ENCODE results near the gene RCAN1.

- no peak for TF ChIP-seq CTCF (optimal IDR thresholded peaks at IDR 0.05 in 1 of 3, IDR thresholded peaks at IDR 0.05 in 1 of 3, conservative IDR thresholded peaks at IDR 0.05 in 1 of 3; ENCODE audit: extremely low read depth in 1 of 3, insufficient read depth in 2 of 3, low read length in 3 of 3)
- no peak for TF ChIP-seq EZH2 (IDR thresholded peaks at IDR 0.05; ENCODE audit: low read length)
Observed at GRCh38 chr21:34559089-34559631, 55.8 kb downstream of the RCAN1 start.
